HCT116 (cell line): ENCODE results near the gene TTBK1.

ENCODE experiments used
- ATF3 ChIP-seq: IDR thresholded peaks from 2 replicates; pipeline ENCODE4 v1.6.1; 2012
- CEBPB ChIP-seq: IDR thresholded peaks from 2 replicates; pipeline ENCODE4 v1.6.1; 2012; ENCODE audit warnings: low read depth
- CTCF ChIP-seq, 3 experiments: fragments of 200-600 bp in 1 of 3; sonication (generic) in 1 of 3; IDR thresholded peaks in 2 of 3; conservative IDR thresholded peaks in 1 of 3; 2 replicates each; pipeline ENCODE4 v1.5.1; 2012 to 2017; ENCODE audit warnings: low read depth in 2 of 3, low read length in 2 of 3, antibody characterized with exemption in 1 of 3, borderline replicate concordance in 1 of 3, control low read depth in 1 of 3, mild to moderate bottlenecking in 1 of 3, mixed read lengths in 1 of 3, mixed run types in 1 of 3, moderate library complexity in 1 of 3; ENCODE audit not compliant: insufficient read depth in 1 of 3
- EGR1 ChIP-seq: IDR thresholded peaks from 2 replicates; pipeline ENCODE4 v1.6.1; 2012; ENCODE audit warnings: low read depth
- ELF1 ChIP-seq: IDR thresholded peaks from 2 replicates; pipeline ENCODE4 v1.6.1; 2012; ENCODE audit warnings: low read depth, borderline replicate concordance
- EZH2phosphoT487 ChIP-seq: fragments of 200-600 bp; IDR thresholded peaks from 2 replicates; pipeline ENCODE4 v1.6.1; 2018; ENCODE audit warnings: antibody characterized with exemption, borderline replicate concordance
- JUND ChIP-seq: IDR thresholded peaks from 2 replicates; pipeline ENCODE4 v1.6.1; 2012
- MAX ChIP-seq: IDR thresholded peaks from 2 replicates; pipeline ENCODE4 v1.6.1; 2012
- POLR2A ChIP-seq: IDR thresholded peaks from 2 replicates; pipeline ENCODE4 v1.7.0; 2011; ENCODE audit warnings: borderline replicate concordance; ENCODE audit not compliant: insufficient read depth, insufficient read length; ENCODE audit errors: extremely low read depth
- POLR2AphosphoS5 ChIP-seq: IDR thresholded peaks from 2 replicates; pipeline ENCODE4 v1.6.1; 2011; ENCODE audit warnings: mild to moderate bottlenecking, low read depth, low read length, moderate library complexity
- SP1 ChIP-seq: IDR thresholded peaks from 2 replicates; pipeline ENCODE4 v1.6.1; 2012; ENCODE audit warnings: low read depth
- YY1 ChIP-seq: IDR thresholded peaks from 2 replicates; pipeline ENCODE4 v1.6.1; 2011; ENCODE audit warnings: low read length, low read depth, moderate library complexity, mild to moderate bottlenecking; ENCODE audit not compliant: insufficient replicate concordance; ENCODE audit errors: extremely low read depth
- ZBTB33 ChIP-seq: IDR thresholded peaks from 2 replicates; pipeline ENCODE4 v1.6.1; 2011; ENCODE audit warnings: mild to moderate bottlenecking, low read length, moderate library complexity; ENCODE audit not compliant: insufficient replicate concordance; ENCODE audit errors: extremely low read depth
- ZNF274 ChIP-seq: fragments of 200-500 bp; sonication (Bioruptor generic); IDR thresholded peaks from 2 replicates; pipeline ENCODE4 v1.6.1; 2014; ENCODE audit warnings: mild to moderate bottlenecking, low read depth, low read length, inconsistent platforms

GRCh38 chr6:43299338-43300293 lies 56.3 kb downstream of the TTBK1 start:
- TF ChIP-seq CTCF (IDR thresholded peaks at IDR 0.05 in 2 of 3, conservative IDR thresholded peaks at IDR 0.05 in 1 of 3; ENCODE audit: borderline replicate concordance in 1 of 3, insufficient read depth in 1 of 3, low read depth in 2 of 3, low read length in 2 of 3) (no peak), SP1 (no peak), ATF3 (no peak), EZH2phosphoT487 (no peak), MAX (no peak), POLR2A (no peak), ZNF274 (no peak), ELF1 (no peak), JUND (no peak), ZBTB33 (no peak), YY1 (no peak), POLR2AphosphoS5 (no peak), CEBPB (no peak), EGR1 (no peak)
